Measurements from ENCODE around the gene WNK2. TPM values are rescaled to one million over a fixed set of nuclear protein-coding genes. Genes with fewer than 3 reads are reported as not detected.

The WNK2 gene
- total RNA-seq, 4 donors from 2014 or later: 18.6 to 89.9 (median 40.8) TPM

GRCh38 chr9:93190133-93190525 lies 6.2 kb downstream of the WNK2 start:
- H3K27me3 ChIP-seq: no peaks in the 10 kb centered on the region
- DNase-seq (ENCODE audit: extremely low spot score): no peak
- no peaks in the 10 kb centered on the region for H3K36me3 ChIP-seq
- WGBS: 77% methylated on average over 7 of the region's 12 CpGs
- intact Hi-C loops (cut with DNase I): no loop called here
- H3K4me1 ChIP-seq: peaks cover 55 to 100% (median 84%) of the 10 kb centered on the region in 4 donors
- H3K9me3 ChIP-seq: no peaks in the 10 kb centered on the region
- H3K4me3 ChIP-seq: no peak overlapping the region
- TF ChIP-seq POLR2AphosphoS5 (IDR thresholded peaks at IDR 0.05) (no peak), EP300 (IDR thresholded peaks at IDR 0.05) (no peak), CTCF (IDR thresholded peaks at IDR 0.05) (no peak), POLR2A (IDR thresholded peaks at IDR 0.05; ENCODE audit: low read depth) (no peak)
- H3K27ac ChIP-seq (replicated peaks in 1 of 4): peak overlapping the region; percentile 84 to 92 (median 88)

- no peak overlapping the region for H3K4me3 ChIP-seq
- DNase-seq (ENCODE audit: extremely low spot score): no peak
- TF ChIP-seq POLR2A (IDR thresholded peaks at IDR 0.05; ENCODE audit: low read depth) (no peak), EP300 (IDR thresholded peaks at IDR 0.05) (no peak), POLR2AphosphoS5 (IDR thresholded peaks at IDR 0.05) (no peak), CTCF (IDR thresholded peaks at IDR 0.05) (no peak)
- intact Hi-C loops (cut with DNase I): no loop called here
- H3K9me3 ChIP-seq: no peaks in the 10 kb centered on the region
- H3K27ac ChIP-seq (replicated peaks in 1 of 4): peak overlapping the region; percentile 59 to 92 (median 88)
- H3K4me1 ChIP-seq: peaks cover 61 to 100% (median 81%) of the 10 kb centered on the region in 4 donors
- 79% methylated on average over 7 of the region's 17 CpGs for WGBS
- H3K36me3 ChIP-seq: no peaks in the 10 kb centered on the region
- no peaks in the 10 kb centered on the region for H3K27me3 ChIP-seq
Measured at GRCh38 chr9:93190656-93191353, 6.9 kb downstream of the WNK2 start.

GRCh38 chr9:93191354-93191660 lies 7.4 kb downstream of the WNK2 start:
- H3K4me1 ChIP-seq: peaks cover 62 to 99% (median 78%) of the 10 kb centered on the region in 4 donors
- no peak for DNase-seq (ENCODE audit: extremely low spot score)
- 95% methylated on average over 5 of the region's 5 CpGs for WGBS
- H3K36me3 ChIP-seq: no peaks in the 10 kb centered on the region
- peak overlapping the region in 3 of 4 donors; percentile 14 to 92 (median 59) for H3K27ac ChIP-seq (replicated peaks in 1 of 4)
- no peaks in the 10 kb centered on the region for H3K27me3 ChIP-seq
- TF ChIP-seq EP300 (IDR thresholded peaks at IDR 0.05) (no peak), CTCF (IDR thresholded peaks at IDR 0.05) (no peak), POLR2A (IDR thresholded peaks at IDR 0.05; ENCODE audit: low read depth) (no peak), POLR2AphosphoS5 (IDR thresholded peaks at IDR 0.05) (no peak)
- H3K4me3 ChIP-seq: no peak overlapping the region
- intact Hi-C loops (cut with DNase I): no loop called here
- H3K9me3 ChIP-seq: no peaks in the 10 kb centered on the region

GRCh38 chr9:93192721-93193387 lies 8.9 kb downstream of the WNK2 start:
- WGBS: 85% methylated on average over 4 of the region's 11 CpGs
- H3K4me3 ChIP-seq: no peak overlapping the region
- H3K27ac ChIP-seq (replicated peaks in 1 of 4): peak overlapping the region; percentile 51 to 92 (median 60)
- H3K27me3 ChIP-seq: no peaks in the 10 kb centered on the region
- peaks cover 60 to 99% (median 78%) of the 10 kb centered on the region in 4 donors for H3K4me1 ChIP-seq
- no peaks in the 10 kb centered on the region for H3K9me3 ChIP-seq
- intact Hi-C loops (cut with DNase I): no loop called here
- H3K36me3 ChIP-seq: no peaks in the 10 kb centered on the region
- TF ChIP-seq POLR2A (IDR thresholded peaks at IDR 0.05; ENCODE audit: low read depth) (no peak), EP300 (IDR thresholded peaks at IDR 0.05) (no peak)
- no peak for DNase-seq (ENCODE audit: extremely low spot score)

GRCh38 chr9:93193388-93194220 lies 9.7 kb downstream of the WNK2 start:
- intact Hi-C loops (cut with DNase I): no loop called here
- TF ChIP-seq EP300 (IDR thresholded peaks at IDR 0.05) (no peak), CTCF (IDR thresholded peaks at IDR 0.05) (peak in 1 of 3 experiments; percentile 8)

More at GRCh38 chr9:93193388-93194220, 9.7 kb downstream of the WNK2 start:
- WGBS: 58% methylated on average over 12 of the region's 12 CpGs
- Histone ChIP-seq H3K4me1 (peaks cover 59 to 99% (median 78%) of the 10 kb centered on the region in 4 donors), H3K9me3 (no peaks in the 10 kb centered on the region), H3K27me3 (no peaks in the 10 kb centered on the region), H3K4me3 (no peak overlapping the region), H3K27ac (replicated peaks in 1 of 4) (peak overlapping the region; percentile 51 to 92 (median 60)), H3K36me3 (no peaks in the 10 kb centered on the region)
- DNase-seq (ENCODE audit: extremely low spot score): no peak

All from esophagus muscularis mucosa (tissue), 4 donors.